Measurements from ENCODE around the gene PCDHB15.
"Not testable (repeated sequence)": the region's sequence is repeated elsewhere in the genome, so short reads cannot be mapped to it uniquely, and the experiment has no call there.

Gene PCDHB15

GRCh38 chr5:141223112-141223783 is 21.9 kb upstream of the PCDHB15 start, which contains the start of gene PCDHB14:
TSS of gene PCDHB14 (plus strand) at chr5:141223343. CDS start at chr5:141223506, 163 bp downstream.
- peak; percentile 60 for DNase-seq (ENCODE audit: low read depth)
- peak; percentile 20 for TF ChIP-seq CTCF (IDR thresholded peaks at IDR 0.05; ENCODE audit: low read length, missing control alignments)

GRCh38 chr5:141224844-141225243 is 20.4 kb upstream of the PCDHB15 start:
- not testable (repeated sequence) for DNase-seq (ENCODE audit: low read depth); H3K4me3 ChIP-seq (replicated peaks; ENCODE audit: low read depth, low read length)

More at GRCh38 chr5:141223112-141223783, 21.9 kb upstream of the PCDHB15 start, which contains the start of gene PCDHB14:
- peak within 1 kb of the TSS; percentile 47 for H3K4me3 ChIP-seq (replicated peaks; ENCODE audit: low read depth, low read length)

- H3K4me3 ChIP-seq (replicated peaks; ENCODE audit: low read depth, low read length); DNase-seq (ENCODE audit: low read depth): not testable (repeated sequence)
Measured at GRCh38 chr5:141225421-141225820, 19.8 kb upstream of the PCDHB15 start.

- peak; percentile 31 for TF ChIP-seq CTCF (IDR thresholded peaks at IDR 0.05; ENCODE audit: low read length, missing control alignments)
- DNase-seq (ENCODE audit: low read depth), result peak; percentile 36
- H3K4me3 ChIP-seq (replicated peaks; ENCODE audit: low read depth, low read length), result peak overlapping the region; percentile 35
Measured at GRCh38 chr5:141234109-141234667, 11.0 kb upstream of the PCDHB15 start.

GRCh38 chr5:141235922-141236321 is 9.3 kb upstream of the PCDHB15 start:
- not testable (repeated sequence) for H3K4me3 ChIP-seq (replicated peaks; ENCODE audit: low read depth, low read length); DNase-seq (ENCODE audit: low read depth)

- no peak overlapping the region for H3K4me3 ChIP-seq (replicated peaks; ENCODE audit: low read depth, low read length)
- no peak for DNase-seq (ENCODE audit: low read depth)
- no peak for TF ChIP-seq CTCF (IDR thresholded peaks at IDR 0.05; ENCODE audit: low read length, missing control alignments)
Measured at GRCh38 chr5:141236516-141237313, 8.5 kb upstream of the PCDHB15 start.

- no peak for TF ChIP-seq CTCF (IDR thresholded peaks at IDR 0.05; ENCODE audit: low read length, missing control alignments)
- no peak overlapping the region for H3K4me3 ChIP-seq (replicated peaks; ENCODE audit: low read depth, low read length)
- no peak for DNase-seq (ENCODE audit: low read depth)
Measured at GRCh38 chr5:141241496-141241895, 3.7 kb upstream of the PCDHB15 start.

- not testable (repeated sequence) for DNase-seq (ENCODE audit: low read depth); H3K4me3 ChIP-seq (replicated peaks; ENCODE audit: low read depth, low read length)
Measured at GRCh38 chr5:141246971-141247370, 1.8 kb downstream of the PCDHB15 start.

GRCh38 chr5:141247434-141247833 is 2.2 kb downstream of the PCDHB15 start:
- not testable (repeated sequence) for H3K4me3 ChIP-seq (replicated peaks; ENCODE audit: low read depth, low read length); DNase-seq (ENCODE audit: low read depth)
